GM23338 (cell line): ENCODE results near the gene SERPINA3. TPM values are rescaled to one million over a fixed set of nuclear protein-coding genes. Genes with fewer than 3 reads are reported as not detected.
A peak's percentile ranks its signal among the peaks of the same experiment; 100 is the strongest.
"Not testable (repeated sequence)": the region's sequence is repeated elsewhere in the genome, so short reads cannot be mapped to it uniquely, and the experiment has no call there.

Source experiments
- ATAC-seq: fragments of 200-7000 bp; cut with Tn5 transposase; 3 replicates; pipeline ENCODE4 v1.9.1; 2020
- DNase-seq: peaks from one replicate; pipeline ENCODE4 v3.0.0-alpha.2; 2015; ENCODE audit warnings: low spot score
- H2AFZ ChIP-seq: fragments of 200-600 bp; sonication (generic); 2 replicates; pipeline ENCODE4 v1.8.0; 2016; ENCODE audit warnings: antibody characterized with exemption, mild to moderate bottlenecking, moderate library complexity
- H3F3A ChIP-seq: fragments of 200-600 bp; sonication (generic); replicated peaks from 2 replicates; pipeline ENCODE4 v1.8.0; 2017; ENCODE audit warnings: antibody characterized with exemption, mixed run types, low read depth
- H3K27ac ChIP-seq: fragments of 200-600 bp; sonication (generic); 2 replicates; pipeline ENCODE4 v1.6.1; 2016; ENCODE audit warnings: low read depth
- H3K27me3 ChIP-seq: fragments of 200-600 bp; sonication (generic); 2 replicates; pipeline ENCODE4 v1.8.0; 2016; ENCODE audit warnings: mild to moderate bottlenecking, mixed run types, moderate library complexity; ENCODE audit not compliant: insufficient read depth
- H3K36me3 ChIP-seq: fragments of 200-600 bp; sonication (generic); 2 replicates; pipeline ENCODE4 v1.8.0; 2016; ENCODE audit warnings: mild to moderate bottlenecking; ENCODE audit not compliant: insufficient read depth
- H3K4me1 ChIP-seq: fragments of 200-600 bp; sonication (generic); 2 replicates; pipeline ENCODE4 v1.8.0; 2016; ENCODE audit warnings: mild to moderate bottlenecking, moderate library complexity; ENCODE audit not compliant: insufficient read depth
- H3K4me2 ChIP-seq: fragments of 200-600 bp; sonication (generic); 2 replicates; pipeline ENCODE4 v1.7.1; 2017; ENCODE audit warnings: mixed run types
- H3K4me3 ChIP-seq: fragments of 200-600 bp; sonication (generic); 2 replicates; pipeline ENCODE4 v1.6.1; 2016; ENCODE audit warnings: mixed run types
- H3K79me2 ChIP-seq: fragments of 200-600 bp; sonication (generic); replicated peaks from 2 replicates; pipeline ENCODE4 v1.8.0; 2017; ENCODE audit warnings: mild to moderate bottlenecking; ENCODE audit not compliant: insufficient read depth
- H3K9me2 ChIP-seq: fragments of 200-600 bp; sonication (generic); 2 replicates; pipeline ENCODE4 v1.8.0; 2017; ENCODE audit not compliant: insufficient read depth
- H4K20me1 ChIP-seq: fragments of 200-600 bp; sonication (generic); replicated peaks from 2 replicates; pipeline ENCODE4 v1.8.0; 2017; ENCODE audit warnings: mild to moderate bottlenecking; ENCODE audit not compliant: insufficient read depth
- H3K27ac Mint-ChIP-seq: 2 replicates; pipeline ENCODE4 v1.8.0; 2020; ENCODE audit warnings: inconsistent platforms, mild to moderate bottlenecking, moderate library complexity, mixed read lengths
- H3K27me3 Mint-ChIP-seq: 3 replicates; pipeline ENCODE4 v1.8.0; 2022; ENCODE audit warnings: low read depth, mild to moderate bottlenecking, moderate library complexity, mixed read lengths, inconsistent platforms; ENCODE audit not compliant: insufficient read depth, poor library complexity
- H3K36me3 Mint-ChIP-seq: 3 replicates; pipeline ENCODE4 v1.8.0; 2021; ENCODE audit warnings: low read depth, mild to moderate bottlenecking, inconsistent platforms, moderate library complexity, mixed read lengths
- H3K4me1 Mint-ChIP-seq: 3 replicates; pipeline ENCODE4 v1.8.0; 2020; ENCODE audit warnings: mild to moderate bottlenecking, inconsistent platforms, mixed read lengths
- H3K4me3 Mint-ChIP-seq: 3 replicates; pipeline ENCODE4 v1.8.0; 2021; ENCODE audit warnings: moderate library complexity, mild to moderate bottlenecking, inconsistent platforms, mixed read lengths
- H3K9me3 Mint-ChIP-seq: 3 replicates; pipeline ENCODE4 v1.8.0; 2020; ENCODE audit warnings: moderate library complexity, mild to moderate bottlenecking, inconsistent platforms, mixed read lengths
- CREB1 ChIP-seq: fragments of 250-450 bp; sonication (Bioruptor Pico); IDR thresholded peaks from 2 replicates; pipeline ENCODE4 v1.5.0; 2020; ENCODE audit warnings: low read depth, mild to moderate bottlenecking, moderate library complexity
- EZH2 ChIP-seq: fragments of 200-600 bp; sonication (generic); IDR thresholded peaks from one replicate; pipeline ENCODE4 v1.8.0; 2017; ENCODE audit warnings: antibody characterized with exemption, mild to moderate bottlenecking, low read depth; ENCODE audit not compliant: unreplicated experiment
- EZH2phosphoT487 ChIP-seq: fragments of 200-600 bp; sonication (generic); IDR thresholded peaks from one replicate; pipeline ENCODE4 v1.8.1; 2018; ENCODE audit warnings: antibody characterized with exemption; ENCODE audit not compliant: unreplicated experiment
- POLR2AphosphoS5 ChIP-seq: IDR thresholded peaks from 2 replicates; pipeline ENCODE4 v1.6.1; 2016; ENCODE audit warnings: antibody characterized with exemption, low read depth
- REST ChIP-seq: IDR thresholded peaks from one replicate; pipeline ENCODE4 v1.6.1; 2018; ENCODE audit warnings: antibody characterized with exemption; ENCODE audit not compliant: unreplicated experiment
- STAT1 ChIP-seq: IDR thresholded peaks from one replicate; pipeline ENCODE4 v1.6.1; 2016; ENCODE audit warnings: antibody characterized with exemption; ENCODE audit not compliant: unreplicated experiment
- ZNF331 ChIP-seq: fragments of 250-450 bp; sonication (Bioruptor Pico); IDR thresholded peaks from 2 replicates; pipeline ENCODE4 v1.5.0; 2020; ENCODE audit warnings: low read depth, mild to moderate bottlenecking, moderate library complexity
- polyA plus RNA-seq: library from polyadenylated mRNA; unstranded; fragments of >200 nt; fragmentation: Nextera tagmentation; extraction: Ambion mirVana; gene quantifications from 2 replicates; pipeline ENCODE4 v1.2.1, GENCODE V29; 2016
- total RNA-seq: library from RNA; depleted of rRNA; stranded (reverse); fragments of >200 nt; shearing (Covaris generic); gene quantifications from 2 replicates; pipeline ENCODE4 v1.2.3, GENCODE V29; 2014
- TF ChIP-seq, protein P1 (sequence below), 2 experiments: fragments of 200-600 bp in 1 of 2; sonication (generic) in 1 of 2; conservative IDR thresholded peaks; 2 replicates each; pipeline versions ENCODE4 v1.5.1 to v1.6.1; 2016 to 2017; ENCODE audit warnings: antibody characterized with exemption in 2 of 2, low read depth in 2 of 2, mild to moderate bottlenecking in 2 of 2, moderate library complexity in 1 of 2

SERPINA3 gene
- total and polyA plus RNA-seq, 2 experiments from 2014 or later = not detected

DNA sequence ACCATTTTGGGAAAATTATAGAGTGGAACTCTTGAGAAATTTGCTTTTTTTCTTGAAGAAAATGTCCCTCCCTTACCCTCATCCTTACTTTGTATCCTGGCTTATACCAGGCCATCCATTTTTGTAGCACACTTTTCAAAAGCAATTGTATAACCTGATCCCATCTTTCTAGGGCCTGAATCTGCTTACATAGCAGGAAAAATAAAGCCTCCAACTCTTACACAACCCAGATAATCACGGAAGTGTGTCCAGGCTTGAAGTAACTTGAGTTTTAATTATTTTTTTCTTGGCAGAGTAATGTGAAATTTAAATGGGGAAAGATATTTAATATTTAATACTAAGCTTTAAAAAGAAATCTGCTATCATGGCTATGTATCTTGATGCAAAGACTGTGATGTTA is 23.0 kb downstream of the SERPINA3 start:
- ATAC-seq = no peak
- Histone ChIP-seq H3K4me2 (no peak overlapping the region), H3K36me3 (no peaks in the 10 kb centered on the region), H2AFZ (no peak overlapping the region), H4K20me1 (no peaks in the 10 kb centered on the region), H3K4me3 (no peak overlapping the region), H3K4me1 (no peaks in the 10 kb centered on the region), H3K27ac (no peak overlapping the region), H3K9me2 (peaks cover under 1% of the 10 kb centered on the region; the same call in 1 of the 2 replicates), H3K27me3 (no peaks in the 10 kb centered on the region), H3F3A (no peaks in the 10 kb centered on the region), H3K79me2 (no peaks in the 10 kb centered on the region)
- Mint-ChIP-seq H3K4me1 (no peaks in the 10 kb centered on the region), H3K4me3 (no peak overlapping the region), H3K27me3 (no peaks in the 10 kb centered on the region), H3K27ac (no peak overlapping the region), H3K9me3 (no peaks in the 10 kb centered on the region), H3K36me3 (no peaks in the 10 kb centered on the region)
- no peak for DNase-seq
- no peak for TF ChIP-seq ZNF331 (CRISPR knock-in tag)
- TF ChIP-seq CREB1 = no peak
- no peak for TF ChIP-seq REST
- TF ChIP-seq EZH2 = no peak
- TF ChIP-seq, protein P1, sequence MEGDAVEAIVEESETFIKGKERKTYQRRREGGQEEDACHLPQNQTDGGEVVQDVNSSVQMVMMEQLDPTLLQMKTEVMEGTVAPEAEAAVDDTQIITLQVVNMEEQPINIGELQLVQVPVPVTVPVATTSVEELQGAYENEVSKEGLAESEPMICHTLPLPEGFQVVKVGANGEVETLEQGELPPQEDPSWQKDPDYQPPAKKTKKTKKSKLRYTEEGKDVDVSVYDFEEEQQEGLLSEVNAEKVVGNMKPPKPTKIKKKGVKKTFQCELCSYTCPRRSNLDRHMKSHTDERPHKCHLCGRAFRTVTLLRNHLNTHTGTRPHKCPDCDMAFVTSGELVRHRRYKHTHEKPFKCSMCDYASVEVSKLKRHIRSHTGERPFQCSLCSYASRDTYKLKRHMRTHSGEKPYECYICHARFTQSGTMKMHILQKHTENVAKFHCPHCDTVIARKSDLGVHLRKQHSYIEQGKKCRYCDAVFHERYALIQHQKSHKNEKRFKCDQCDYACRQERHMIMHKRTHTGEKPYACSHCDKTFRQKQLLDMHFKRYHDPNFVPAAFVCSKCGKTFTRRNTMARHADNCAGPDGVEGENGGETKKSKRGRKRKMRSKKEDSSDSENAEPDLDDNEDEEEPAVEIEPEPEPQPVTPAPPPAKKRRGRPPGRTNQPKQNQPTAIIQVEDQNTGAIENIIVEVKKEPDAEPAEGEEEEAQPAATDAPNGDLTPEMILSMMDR (conservative IDR thresholded peaks at IDR 0.05; ENCODE audit: low read depth in 2 of 2) = no peak
- TF ChIP-seq POLR2AphosphoS5 = no peak
- no peak for TF ChIP-seq STAT1
- no peak for TF ChIP-seq EZH2phosphoT487

DNA sequence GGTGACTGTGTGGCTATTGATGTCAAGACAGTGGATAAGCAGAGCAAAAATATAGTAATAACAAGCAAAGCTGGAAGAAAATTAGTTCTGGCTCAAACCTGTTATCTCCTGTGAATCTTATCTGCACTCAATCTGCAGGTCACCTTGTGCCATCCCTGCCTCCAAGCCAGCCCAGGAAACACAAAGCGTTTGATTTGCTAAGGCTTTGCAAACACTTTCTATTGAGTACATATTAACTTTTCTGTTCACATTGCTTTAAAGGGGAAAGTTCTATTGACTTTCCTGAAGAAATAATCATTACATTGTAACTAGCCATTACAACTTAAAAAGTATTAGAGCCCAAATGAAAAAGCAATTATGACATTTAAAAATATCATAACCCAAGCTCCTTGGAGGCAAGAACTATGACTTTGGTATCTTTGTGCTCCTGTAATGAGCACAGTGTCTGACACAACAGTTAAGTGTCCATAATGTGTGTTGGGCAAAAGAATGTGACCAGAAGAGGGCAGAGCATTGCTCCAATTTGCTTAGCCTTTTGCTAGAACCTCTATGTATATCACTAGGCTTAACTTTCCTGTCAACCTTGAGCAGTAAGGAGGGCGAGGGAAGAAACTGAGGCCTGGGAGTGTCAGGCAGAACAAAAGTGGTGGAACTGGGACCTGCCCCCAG is 24.7 kb downstream of the SERPINA3 start:
- Histone ChIP-seq H3K27me3 (no peaks in the 10 kb centered on the region), H3K4me2 (no peak overlapping the region), H2AFZ (no peak overlapping the region), H3F3A (no peaks in the 10 kb centered on the region), H3K27ac (no peak overlapping the region), H3K36me3 (no peaks in the 10 kb centered on the region), H3K79me2 (no peaks in the 10 kb centered on the region), H3K9me2 (no peaks in the 10 kb centered on the region), H3K4me1 (no peaks in the 10 kb centered on the region), H4K20me1 (no peaks in the 10 kb centered on the region), H3K4me3 (no peak overlapping the region)
- peak; percentile 47; the same call in 1 of the 3 replicates for ATAC-seq
- no peaks in the 10 kb centered on the region for H3K9me3 Mint-ChIP-seq
- H3K27ac Mint-ChIP-seq = no peak overlapping the region
- no peaks in the 10 kb centered on the region for H3K36me3 Mint-ChIP-seq
- peak; percentile 18 for DNase-seq
- H3K4me3 Mint-ChIP-seq = no peak overlapping the region
- TF ChIP-seq, protein P1 (conservative IDR thresholded peaks at IDR 0.05; ENCODE audit: low read depth in 2 of 2) = peak; percentile 35 to 59
- no peak for TF ChIP-seq REST
- no peaks in the 10 kb centered on the region for H3K27me3 Mint-ChIP-seq
- no peaks in the 10 kb centered on the region for H3K4me1 Mint-ChIP-seq

DNA sequence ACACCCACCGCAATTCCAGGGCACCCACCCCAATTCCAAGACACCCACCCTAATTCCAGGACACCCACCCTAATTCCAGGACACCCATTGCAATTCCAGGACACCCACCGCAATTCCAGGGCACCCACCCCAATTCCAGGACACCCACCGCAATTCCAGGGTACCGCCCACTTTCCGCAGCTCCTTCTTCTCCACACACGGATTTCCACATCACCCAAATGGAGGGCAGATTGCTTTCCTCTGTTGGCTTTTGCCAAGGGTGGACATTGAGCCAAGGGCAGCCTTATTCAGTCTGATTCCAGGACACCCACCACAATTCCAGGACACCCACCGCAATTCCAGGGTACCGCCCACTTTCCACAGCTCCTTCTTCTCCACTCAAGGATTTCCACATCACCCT is 25.6 kb downstream of the SERPINA3 start:
- not testable (repeated sequence) for H3K9me3 Mint-ChIP-seq, H3K4me3 ChIP-seq, H3K27ac Mint-ChIP-seq, H3K27me3 Mint-ChIP-seq, H4K20me1 ChIP-seq, H3K9me2 ChIP-seq, H3K4me2 ChIP-seq, H3K36me3 ChIP-seq, H3K27ac ChIP-seq, ATAC-seq, H3F3A ChIP-seq, H3K27me3 ChIP-seq, H2AFZ ChIP-seq, H3K4me1 Mint-ChIP-seq, DNase-seq, H3K4me1 ChIP-seq, H3K79me2 ChIP-seq, H3K4me3 Mint-ChIP-seq, H3K36me3 Mint-ChIP-seq
